Germinal center (tissue), 1 donor: ENCODE results near the gene HOXB13.

Experiments
- DNase-seq: peaks from one replicate; pipeline ENCODE4 v3.0.0; 2012; ENCODE audit warnings: mixed read lengths, low spot score

Gene HOXB13

DNA sequence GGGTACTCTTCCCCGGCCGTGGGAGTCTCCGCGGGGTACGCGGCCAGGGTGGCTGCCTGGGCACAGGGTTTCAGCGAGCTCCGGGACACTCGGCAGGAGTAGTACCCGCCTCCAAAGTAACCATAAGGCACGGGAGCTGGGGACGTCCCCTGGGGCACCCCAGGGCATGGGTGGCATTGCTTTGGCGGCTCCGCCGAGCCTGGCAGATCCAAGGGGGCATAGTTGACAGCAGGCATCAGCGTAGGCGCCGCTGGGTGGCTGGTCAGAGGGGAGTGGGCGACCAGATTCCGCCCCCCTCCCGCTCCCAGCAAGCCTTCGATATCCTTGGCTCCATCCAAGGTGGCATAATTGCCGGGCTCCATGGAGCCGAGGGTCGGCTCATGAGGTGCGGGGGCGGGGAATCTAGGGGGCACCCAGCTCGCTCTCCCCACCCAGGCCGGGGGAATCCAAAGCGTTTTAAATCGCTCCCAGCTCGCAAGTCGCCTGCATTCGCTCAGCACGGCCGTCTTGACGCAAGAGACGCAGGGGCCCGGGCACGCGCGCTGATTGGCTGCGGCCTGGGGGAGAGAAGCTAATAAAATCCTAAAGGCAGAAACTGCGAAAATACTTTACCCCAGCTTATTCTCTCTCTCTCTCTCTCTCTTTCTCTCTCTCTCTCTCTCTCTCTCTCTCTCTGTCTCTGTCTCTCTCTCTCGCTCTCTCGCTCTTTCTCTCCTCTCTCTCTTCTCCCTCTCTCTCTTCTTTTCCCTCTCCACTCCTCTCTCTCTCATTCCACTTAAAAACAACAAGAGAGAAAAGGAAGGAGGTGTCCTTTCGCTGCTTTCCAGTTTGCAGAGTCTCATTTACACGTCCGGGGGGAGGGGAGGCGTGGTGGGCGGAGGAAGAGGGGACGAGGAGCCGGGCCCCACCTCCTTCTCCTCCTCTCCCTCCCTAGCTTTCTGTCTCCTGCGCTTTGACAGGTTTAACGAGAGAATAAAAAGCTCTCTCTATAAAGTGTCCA, at the start of gene HOXB13:
Gene HOXB13, minus strand, starts transcription at position 519 of the 1,000 bp plus-strand sequence. Its CDS starts 157 bp downstream, at position 362.
- DNase-seq = no peak

- DNase-seq = no peak
These were observed 48.1 kb upstream of the HOXB13 start for GRCh38 chr17:48776602-48777001.

DNA sequence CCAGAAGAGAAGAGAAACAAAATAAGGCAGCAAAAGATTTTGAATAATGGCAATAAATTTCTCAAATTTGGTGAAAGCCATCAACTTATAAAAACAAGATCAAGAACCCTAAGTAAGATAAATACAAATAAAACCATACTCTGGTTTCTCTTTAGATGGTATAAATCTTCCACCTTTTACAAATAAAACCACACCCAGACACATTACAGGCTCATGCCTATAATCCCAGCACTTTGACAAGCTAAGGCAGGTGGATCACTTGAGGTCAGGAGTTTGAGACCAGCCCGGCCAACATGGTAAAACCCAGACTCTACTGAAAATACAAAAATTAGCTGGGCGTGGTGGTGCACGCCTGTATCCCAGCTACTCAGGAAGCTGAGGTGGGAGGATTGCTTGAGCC, 44.7 kb upstream of the HOXB13 start:
- DNase-seq = no peak

GRCh38 chr17:48770954-48771353, 42.4 kb upstream of the HOXB13 start:
- no peak for DNase-seq

DNA sequence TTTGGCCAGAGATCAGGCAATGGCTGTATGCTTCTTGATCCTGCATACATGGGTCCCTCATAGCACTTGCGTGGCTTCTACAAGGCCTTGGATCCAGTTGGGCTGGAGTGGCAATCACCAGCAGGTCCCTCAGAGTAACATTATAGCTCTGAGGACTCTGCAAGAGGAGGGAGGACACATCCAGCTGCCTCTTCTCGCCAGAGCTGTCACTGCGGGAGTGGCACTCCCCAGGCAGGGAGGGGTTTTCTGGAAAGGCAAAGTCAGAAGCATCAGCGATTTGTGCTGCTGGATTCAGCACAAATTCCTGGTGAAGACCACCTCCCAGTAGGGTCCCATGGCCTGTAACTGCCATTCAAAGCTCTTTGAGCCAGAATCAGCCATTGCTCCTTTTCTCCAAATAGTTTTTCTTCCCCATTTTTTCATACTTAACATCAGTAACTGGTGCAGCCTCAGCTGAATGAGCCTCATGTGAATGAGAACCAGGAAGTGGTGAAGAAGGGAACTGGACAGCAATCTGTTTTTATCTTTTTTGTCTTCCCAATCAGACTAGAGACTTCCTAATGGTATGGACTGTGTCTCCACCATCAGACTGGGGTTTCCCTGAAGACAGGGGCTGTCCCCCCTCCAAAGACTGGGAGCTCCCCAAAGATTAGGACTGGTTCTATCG, 40.6 kb upstream of the HOXB13 start:
- DNase-seq = no peak

GRCh38 chr17:48767263-48767774, 38.8 kb upstream of the HOXB13 start:
- no peak for DNase-seq

DNA sequence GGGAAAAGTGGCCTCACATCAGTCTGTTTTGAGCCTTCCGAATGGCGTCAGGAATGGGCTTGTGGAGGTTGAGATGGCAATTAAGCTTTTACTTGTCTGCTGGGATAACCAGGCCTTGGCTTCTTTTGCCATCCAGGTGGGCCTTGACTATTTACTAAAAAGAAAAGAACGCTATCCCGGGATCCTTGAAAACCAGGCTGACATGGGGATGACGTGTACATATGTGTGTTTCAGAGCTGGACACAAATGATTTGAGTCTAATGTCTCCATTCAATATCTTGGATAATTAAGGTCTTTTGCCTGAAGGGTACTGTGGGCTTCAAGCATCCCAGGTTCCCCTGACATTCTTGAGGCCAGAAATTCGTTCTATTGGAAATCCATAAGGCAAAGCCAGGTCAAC, 32.6 kb upstream of the HOXB13 start:
- no peak for DNase-seq

- no peak for DNase-seq
These were observed 31.9 kb upstream of the HOXB13 start for GRCh38 chr17:48760411-48760810.

DNA sequence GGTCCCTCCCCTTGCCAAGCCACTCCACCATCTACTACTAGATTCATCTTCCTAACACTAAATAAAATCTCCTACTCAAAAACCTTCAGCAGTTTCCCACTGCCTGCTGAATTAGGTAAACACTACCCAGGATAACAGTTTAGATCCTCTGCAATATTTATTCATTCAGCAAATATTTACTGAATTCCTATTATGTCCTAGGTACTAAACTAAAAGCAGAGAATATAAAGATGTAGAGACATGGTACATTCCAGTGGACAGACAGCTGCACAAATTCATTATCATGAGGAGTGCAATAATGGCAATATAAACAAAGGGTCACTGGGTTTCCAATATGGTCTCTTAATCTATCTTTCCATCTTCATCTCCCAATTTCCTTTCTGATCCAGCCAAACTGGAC, 30.7 kb upstream of the HOXB13 start:
- no peak for DNase-seq

GRCh38 chr17:48757524-48757961, 29.0 kb upstream of the HOXB13 start:
- DNase-seq = no peak

DNA sequence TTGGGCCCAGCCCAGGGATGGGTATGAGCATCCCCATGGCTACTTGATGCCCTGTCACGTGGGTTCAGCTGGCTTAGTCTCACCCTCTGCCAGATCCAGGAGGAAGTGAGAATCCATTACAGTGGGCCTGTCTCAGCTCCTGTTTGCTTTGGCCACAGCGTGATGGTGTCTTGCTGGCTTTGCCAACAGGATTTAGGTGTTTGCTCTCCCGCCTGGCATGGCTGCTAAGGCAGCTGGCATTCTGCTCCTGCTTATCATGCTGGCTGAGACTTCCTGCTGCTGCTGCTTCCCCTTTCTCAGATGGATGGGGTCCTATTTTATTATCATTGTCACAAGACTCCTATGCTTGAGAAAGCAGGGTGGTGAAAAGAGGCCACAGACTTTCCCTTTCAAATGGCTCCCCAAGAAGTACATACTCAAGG, 28.3 kb upstream of the HOXB13 start:
- no peak for DNase-seq

- DNase-seq = no peak
These were observed 26.8 kb upstream of the HOXB13 start for GRCh38 chr17:48755356-48755755.

DNA sequence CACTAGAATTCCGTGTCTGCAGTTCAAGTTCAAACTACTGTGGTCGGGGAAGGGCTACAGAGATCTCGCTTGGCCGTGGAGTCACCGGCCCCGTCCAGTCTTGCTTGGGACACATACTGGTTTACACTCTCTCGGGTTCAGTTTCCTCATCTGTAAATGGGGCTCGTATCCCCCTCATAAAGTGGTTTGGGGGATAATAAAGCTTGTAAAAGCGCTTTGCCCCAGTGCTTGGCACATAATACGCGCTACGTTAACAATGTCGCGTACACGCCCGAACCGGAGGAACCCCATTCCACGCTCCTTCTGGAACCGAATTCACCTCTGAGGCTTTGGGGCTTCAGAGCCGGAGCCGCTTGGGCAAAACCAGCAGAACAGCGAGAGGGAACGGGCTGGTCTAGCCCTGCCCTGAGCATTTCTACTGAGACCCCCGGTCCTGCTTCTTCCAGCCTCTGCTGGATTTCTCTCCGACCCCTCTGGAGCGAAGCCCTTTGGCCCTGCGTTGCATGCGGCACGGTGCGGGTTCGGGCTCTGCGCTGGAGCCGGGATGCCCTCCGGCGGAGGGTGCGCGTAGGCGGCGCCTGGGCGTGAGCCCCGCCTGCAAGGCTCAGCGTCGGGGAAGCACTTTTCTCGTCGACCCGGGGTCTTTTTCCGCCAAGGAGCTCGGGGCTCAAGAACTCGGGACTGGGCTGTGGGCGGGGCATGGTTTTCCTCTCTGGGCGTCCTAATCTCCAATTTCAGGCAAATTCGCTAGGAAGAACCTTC, 26.1 kb upstream of the HOXB13 start:
- DNase-seq = no peak

DNA sequence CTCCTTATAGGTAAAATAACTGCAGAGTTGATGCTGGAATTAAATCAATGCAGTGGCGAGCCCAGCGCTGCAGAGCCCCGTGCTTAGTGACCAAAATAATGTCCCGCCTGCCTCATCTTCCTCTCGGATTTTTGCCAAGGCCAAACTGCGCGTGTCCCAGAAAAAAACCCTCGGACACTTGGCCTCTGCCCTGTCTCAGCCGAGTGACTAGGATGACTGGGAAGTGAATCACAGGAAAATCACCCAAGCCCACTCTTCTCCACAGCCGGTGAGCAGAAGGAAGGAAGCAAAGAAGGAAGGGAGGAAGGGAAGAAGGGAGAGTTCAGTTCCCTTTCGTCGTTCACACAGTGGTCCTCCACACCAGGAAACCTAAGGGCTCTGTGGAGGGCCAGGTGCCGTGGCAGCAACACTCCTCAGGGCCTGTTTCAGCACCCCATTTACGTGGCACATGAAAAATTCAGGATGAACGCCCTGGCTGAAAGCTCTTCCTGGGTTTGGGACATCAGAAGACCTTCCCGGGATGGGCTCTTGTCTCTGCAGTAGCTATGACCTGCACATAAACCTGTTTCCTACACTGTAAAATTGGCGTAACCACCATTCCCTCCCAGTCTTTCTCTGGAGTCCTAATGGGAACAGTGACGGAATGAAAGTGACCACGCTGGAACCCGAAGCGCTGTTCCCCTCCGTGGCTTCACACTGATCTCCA, 25.4 kb upstream of the HOXB13 start:
- DNase-seq = no peak

DNA sequence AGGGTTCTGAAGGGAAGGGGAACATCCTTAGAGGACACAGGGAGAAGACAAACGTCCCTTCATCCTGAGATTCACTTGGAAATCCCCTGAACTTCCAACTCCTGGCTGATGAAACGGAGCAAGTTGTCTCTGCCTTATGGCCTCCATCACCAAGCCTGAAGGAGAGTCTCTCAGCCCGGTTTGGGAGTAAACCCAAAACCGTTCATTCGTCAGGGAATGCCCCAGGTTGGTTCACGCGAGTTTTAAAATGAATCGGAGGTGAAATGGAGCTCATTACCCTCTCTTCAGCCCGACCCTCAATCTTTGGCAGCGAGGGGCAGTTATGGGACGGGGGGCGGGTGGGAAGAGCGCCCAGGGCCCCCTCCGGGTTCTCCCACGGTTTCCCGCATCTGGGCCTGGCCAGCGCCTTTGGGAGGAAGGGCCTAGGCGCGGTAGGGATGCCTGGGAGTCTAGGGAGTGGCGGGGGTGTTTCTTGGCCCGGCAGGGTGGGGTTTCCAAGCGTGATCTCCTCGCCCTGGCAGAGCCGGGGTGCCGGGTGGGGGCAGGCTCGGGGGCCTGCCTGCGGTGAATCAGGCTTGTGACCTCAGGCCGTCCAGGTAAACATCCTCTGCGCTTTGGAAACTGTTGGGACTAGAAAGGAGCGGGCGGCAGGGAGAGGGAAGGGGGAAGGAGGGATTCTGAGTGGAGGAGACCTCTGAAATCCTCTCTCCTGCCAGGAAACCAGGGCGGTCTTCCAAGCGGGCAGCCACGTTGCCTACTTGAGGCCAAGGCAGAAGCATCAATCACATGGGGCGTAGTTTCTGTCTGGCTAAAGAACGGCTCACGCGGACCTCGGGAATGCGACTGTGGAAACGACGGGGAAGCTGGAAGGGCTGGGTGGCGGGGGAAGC, 24.1 kb upstream of the HOXB13 start:
- DNase-seq = no peak

- no peak for DNase-seq
These were observed 23.3 kb upstream of the HOXB13 start for GRCh38 chr17:48751733-48752398.

DNA sequence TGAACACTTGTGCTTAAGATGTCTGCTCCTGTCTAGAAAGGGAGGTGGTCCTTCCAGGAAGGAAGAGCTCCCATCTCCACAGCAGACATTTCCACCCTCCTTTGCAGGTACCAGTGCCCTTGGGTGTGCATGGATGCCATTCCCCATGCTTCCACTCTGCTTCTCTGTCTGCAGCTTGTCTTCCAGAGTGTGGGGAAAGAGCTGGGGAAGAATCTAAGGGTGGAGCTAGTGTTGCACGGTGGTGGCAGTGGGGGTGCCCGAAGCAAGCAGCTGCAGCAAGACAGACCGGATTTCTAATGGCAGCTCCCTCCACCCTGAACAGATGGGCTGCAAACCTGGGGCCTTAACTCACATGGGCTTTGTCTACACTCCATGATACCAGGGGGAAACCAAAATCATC, 22.6 kb upstream of the HOXB13 start:
- DNase-seq = no peak

GRCh38 chr17:48749621-48750553, 21.3 kb upstream of the HOXB13 start:
- no peak for DNase-seq
